ENCODE data around the gene CCDC85C. TPM values are rescaled to one million over a fixed set of nuclear protein-coding genes. Genes with fewer than 3 reads are reported as not detected.

The CCDC85C gene
- total RNA-seq, 1 experiment from 2014 or later = 33.2 TPM

DNA sequence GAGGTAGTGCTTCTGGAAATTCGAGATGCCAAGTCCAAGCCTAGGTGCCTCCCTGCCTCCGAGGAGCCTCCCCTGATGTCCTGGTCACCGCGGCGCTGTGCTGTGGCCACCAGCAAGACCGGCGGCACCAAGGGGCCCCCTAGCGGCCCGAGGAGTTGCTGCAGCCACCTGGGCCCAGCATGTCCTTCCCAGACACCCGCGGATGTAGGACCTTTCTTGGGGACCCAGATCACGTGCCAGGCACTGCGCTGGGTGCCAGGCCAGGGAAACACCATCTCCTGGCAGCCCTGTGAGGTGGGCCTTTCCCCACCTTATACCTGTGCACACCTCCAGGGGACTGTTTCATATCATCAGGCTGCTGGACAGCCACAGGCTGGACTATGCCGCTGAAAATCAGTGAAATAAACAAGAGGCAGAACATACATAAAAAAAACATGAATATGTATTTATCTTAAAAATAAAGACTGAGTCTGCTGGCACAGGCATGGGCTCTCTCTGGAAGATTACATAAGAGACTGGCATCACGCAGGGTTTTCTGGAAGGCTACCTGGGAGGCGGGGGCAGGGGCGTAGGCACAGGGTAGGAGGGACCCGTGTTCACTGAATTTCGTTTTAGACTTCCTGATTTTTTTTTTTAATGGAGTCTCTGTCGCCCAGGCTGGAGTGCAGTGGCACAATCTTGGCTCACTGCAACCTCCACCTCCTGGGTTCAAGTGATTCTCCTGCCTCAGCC lies 25.0 kb upstream of the CCDC85C start:
- Histone ChIP-seq H3K4me1 (ENCODE audit: insufficient read depth, low read length) (peaks cover 2% of the 10 kb centered on the region; the same call in 1 of the 2 replicates), H3K27me3 (ENCODE audit: insufficient read depth, low read length) (no peaks in the 10 kb centered on the region), H2BK20ac (ENCODE audit: low read depth, low read length, poor library complexity, severe bottlenecking) (no peak overlapping the region), H2AFZ (ENCODE audit: low read length) (no peak overlapping the region), H3K18ac (ENCODE audit: insufficient read length, low read depth, low read length) (no peak overlapping the region), H3K14ac (ENCODE audit: insufficient read depth, low read length) (no peak overlapping the region), H4K20me1 (ENCODE audit: control insufficient read depth, insufficient read depth, insufficient read length) (no peaks in the 10 kb centered on the region), H4K5ac (ENCODE audit: insufficient read length, low read depth, low read length) (no peak overlapping the region), H3K9me3 (ENCODE audit: control insufficient read depth, low read depth, low read length) (no peaks in the 10 kb centered on the region), H3K4me2 (ENCODE audit: insufficient read depth, insufficient read length, low read length) (no peak overlapping the region), H3K79me1 (ENCODE audit: insufficient read depth, low read depth, low read length, poor library complexity, severe bottlenecking) (no peaks in the 10 kb centered on the region), H3K56ac (ENCODE audit: insufficient read length, low read depth, low read length) (no peak overlapping the region), H2BK5ac (ENCODE audit: insufficient read length, low read length) (no peak overlapping the region), H2BK12ac (ENCODE audit: insufficient read length, low read depth, low read length) (no peak overlapping the region), H3T11ph (ENCODE audit: low read length) (no peak overlapping the region), H3K4ac (ENCODE audit: low read depth, low read length) (no peak overlapping the region), H2AK5ac (ENCODE audit: insufficient read length, low read length) (no peak overlapping the region), H2BK120ac (ENCODE audit: low read depth, low read length, poor library complexity, severe bottlenecking) (no peak overlapping the region), H3K79me2 (ENCODE audit: insufficient read depth, low read length) (no peaks in the 10 kb centered on the region), H4K8ac (replicated peaks; ENCODE audit: insufficient read length, low read depth, low read length) (no peak overlapping the region), H3K23me2 (ENCODE audit: insufficient read length, low read depth, low read length, poor library complexity, severe bottlenecking) (no peaks in the 10 kb centered on the region), H4K91ac (ENCODE audit: insufficient read length, low read depth, low read length) (no peak overlapping the region), H3K9ac (ENCODE audit: extremely low read depth, insufficient read length, low read length) (no peak overlapping the region), H3K27ac (ENCODE audit: insufficient read length, low read depth, low read length) (no peak overlapping the region), H3K23ac (ENCODE audit: insufficient read length, low read depth, low read length) (no peak overlapping the region), H2BK15ac (ENCODE audit: low read depth, low read length) (no peak overlapping the region)
- no CpG with 5 or more reads among the region's 20 CpGs for WGBS (ENCODE audit: extremely low coverage, insufficient read length, low lambda C conversion rate)
- peak; percentile 89 for DNase-seq
- H3K27me3 Mint-ChIP-seq (ENCODE audit: low read depth) = peaks cover 6% of the 10 kb centered on the region
- no peak overlapping the region for H3K27ac Mint-ChIP-seq
- H3K4me3 Mint-ChIP-seq = no peak overlapping the region
- H3K36me3 Mint-ChIP-seq (ENCODE audit: insufficient read depth in 1 of 3, low read depth in 3 of 3) = no peaks in the 10 kb centered on the region
- no peaks in the 10 kb centered on the region for H3K9me3 Mint-ChIP-seq
- TF ChIP-seq, protein P1, sequence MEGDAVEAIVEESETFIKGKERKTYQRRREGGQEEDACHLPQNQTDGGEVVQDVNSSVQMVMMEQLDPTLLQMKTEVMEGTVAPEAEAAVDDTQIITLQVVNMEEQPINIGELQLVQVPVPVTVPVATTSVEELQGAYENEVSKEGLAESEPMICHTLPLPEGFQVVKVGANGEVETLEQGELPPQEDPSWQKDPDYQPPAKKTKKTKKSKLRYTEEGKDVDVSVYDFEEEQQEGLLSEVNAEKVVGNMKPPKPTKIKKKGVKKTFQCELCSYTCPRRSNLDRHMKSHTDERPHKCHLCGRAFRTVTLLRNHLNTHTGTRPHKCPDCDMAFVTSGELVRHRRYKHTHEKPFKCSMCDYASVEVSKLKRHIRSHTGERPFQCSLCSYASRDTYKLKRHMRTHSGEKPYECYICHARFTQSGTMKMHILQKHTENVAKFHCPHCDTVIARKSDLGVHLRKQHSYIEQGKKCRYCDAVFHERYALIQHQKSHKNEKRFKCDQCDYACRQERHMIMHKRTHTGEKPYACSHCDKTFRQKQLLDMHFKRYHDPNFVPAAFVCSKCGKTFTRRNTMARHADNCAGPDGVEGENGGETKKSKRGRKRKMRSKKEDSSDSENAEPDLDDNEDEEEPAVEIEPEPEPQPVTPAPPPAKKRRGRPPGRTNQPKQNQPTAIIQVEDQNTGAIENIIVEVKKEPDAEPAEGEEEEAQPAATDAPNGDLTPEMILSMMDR (conservative IDR thresholded peaks at IDR 0.05) = peak; percentile 100
- peaks cover 13 to 20% of the 10 kb centered on the region in 2 experiments for H3K4me1 Mint-ChIP-seq
